Left renal cortex interstitium (tissue), 4 donors: Measurements from ENCODE around the gene GSTT2B. TPM values are rescaled to one million over a fixed set of nuclear protein-coding genes. Genes with fewer than 3 reads are reported as not detected.
"Not testable (repeated sequence)": the region's sequence is repeated elsewhere in the genome, so short reads cannot be mapped to it uniquely, and the experiment has no call there.

Experiments
- DNase-seq, 4 donors: peaks; one replicate each; pipeline ENCODE4 v3.0.0-alpha.2; 2013; ENCODE audit warnings: low read depth in 4 of 4, low spot score in 2 of 4, missing footprints in 1 of 4
- polyA plus RNA-seq, 4 donors: library from polyadenylated mRNA; unstranded; fragments of 120-200 nt; gene quantifications; one replicate each; pipeline ENCODE4 v1.2.1, GENCODE V29; 2013; ENCODE audit not compliant: insufficient read length in 4 of 4

Gene GSTT2B
- polyA plus RNA-seq, 4 donors, result 4.3 to 26.5 (median 15.3) TPM

GRCh38 chr22:23949764-23950163, 11.2 kb downstream of the GSTT2B start:
- DNase-seq, result not testable (repeated sequence)

- not testable (repeated sequence) for DNase-seq
These were observed 13.6 kb downstream of the GSTT2B start for GRCh38 chr22:23947391-23947790.

- not testable (repeated sequence) for DNase-seq
These were observed 20.8 kb downstream of the GSTT2B start for GRCh38 chr22:23940166-23940565.

- no peak for DNase-seq
These were observed 22.0 kb downstream of the GSTT2B start for GRCh38 chr22:23939017-23939357.

- DNase-seq, result no peak
These were observed 22.5 kb downstream of the GSTT2B start for GRCh38 chr22:23938328-23939016.

GRCh38 chr22:23926561-23926960, 34.4 kb downstream of the GSTT2B start:
- DNase-seq, result no peak

GRCh38 chr22:23925020-23925606, 35.9 kb downstream of the GSTT2B start:
- DNase-seq, result no peak

- DNase-seq, result no peak
These were observed 38.1 kb downstream of the GSTT2B start for GRCh38 chr22:23922921-23923320.

- not testable (repeated sequence) for DNase-seq
These were observed 39.3 kb downstream of the GSTT2B start for GRCh38 chr22:23921586-23922201.

GRCh38 chr22:23920267-23920611, 40.8 kb downstream of the GSTT2B start:
- DNase-seq, result not testable (repeated sequence)

GRCh38 chr22:23915290-23915689, 45.7 kb downstream of the GSTT2B start:
- no peak for DNase-seq

GRCh38 chr22:23913661-23914353, 47.2 kb downstream of the GSTT2B start:
- peak; percentile 88 to 99 (median 94) for DNase-seq

GRCh38 chr22:23913306-23913660, 47.7 kb downstream of the GSTT2B start:
- no peak for DNase-seq

- no peak for DNase-seq
These were observed 48.6 kb downstream of the GSTT2B start for GRCh38 chr22:23912293-23912903.

- no peak for DNase-seq
These were observed 49.5 kb downstream of the GSTT2B start for GRCh38 chr22:23911318-23911980.

- no peak for DNase-seq
These were observed 50.4 kb downstream of the GSTT2B start for GRCh38 chr22:23910496-23911190.

GRCh38 chr22:23909296-23909898, 51.6 kb downstream of the GSTT2B start:
- no peak for DNase-seq

- no peak for DNase-seq
These were observed 52.3 kb downstream of the GSTT2B start for GRCh38 chr22:23908587-23909205.

GRCh38 chr22:23907423-23907822, 53.6 kb downstream of the GSTT2B start:
- not testable (repeated sequence) for DNase-seq
